GM23338 (cell line): ENCODE data around the gene ZMYND19.

ENCODE experiments used
- CREB1 ChIP-seq: fragments of 250-450 bp; sonication (Bioruptor Pico); IDR thresholded peaks from 2 replicates; pipeline ENCODE4 v1.5.0; 2020; ENCODE audit warnings: low read depth, mild to moderate bottlenecking, moderate library complexity
- CTCF ChIP-seq, 2 experiments: fragments of 200-600 bp in 1 of 2; sonication (generic) in 1 of 2; conservative IDR thresholded peaks; 2 replicates each; pipeline versions ENCODE4 v1.5.1 to v1.6.1; 2016 to 2017; ENCODE audit warnings: antibody characterized with exemption in 2 of 2, low read depth in 2 of 2, mild to moderate bottlenecking in 2 of 2, moderate library complexity in 1 of 2
- ETS1 ChIP-seq: IDR thresholded peaks from 2 replicates; pipeline ENCODE4 v1.6.1; 2016; ENCODE audit warnings: antibody characterized with exemption
- EZH2 ChIP-seq: fragments of 200-600 bp; sonication (generic); IDR thresholded peaks from one replicate; pipeline ENCODE4 v1.8.0; 2017; ENCODE audit warnings: antibody characterized with exemption, mild to moderate bottlenecking, low read depth; ENCODE audit not compliant: unreplicated experiment
- EZH2phosphoT487 ChIP-seq: fragments of 200-600 bp; sonication (generic); IDR thresholded peaks from one replicate; pipeline ENCODE4 v1.8.1; 2018; ENCODE audit warnings: antibody characterized with exemption; ENCODE audit not compliant: unreplicated experiment
- JUNB ChIP-seq: IDR thresholded peaks from one replicate; pipeline ENCODE4 v1.6.1; 2016; ENCODE audit warnings: antibody characterized with exemption; ENCODE audit not compliant: unreplicated experiment
- NANOG ChIP-seq: IDR thresholded peaks from 2 replicates; pipeline ENCODE4 v1.6.1; 2016; ENCODE audit warnings: antibody characterized with exemption, borderline replicate concordance
- POLR2AphosphoS5 ChIP-seq: IDR thresholded peaks from 2 replicates; pipeline ENCODE4 v1.6.1; 2016; ENCODE audit warnings: antibody characterized with exemption, low read depth
- REST ChIP-seq: IDR thresholded peaks from one replicate; pipeline ENCODE4 v1.6.1; 2018; ENCODE audit warnings: antibody characterized with exemption; ENCODE audit not compliant: unreplicated experiment
- ZNF114 ChIP-seq: fragments of 250-450 bp; sonication (Bioruptor Pico); IDR thresholded peaks from 2 replicates; pipeline ENCODE4 v1.5.0; 2020; ENCODE audit warnings: mild to moderate bottlenecking, moderate library complexity
- ZNF331 ChIP-seq: fragments of 250-450 bp; sonication (Bioruptor Pico); IDR thresholded peaks from 2 replicates; pipeline ENCODE4 v1.5.0; 2020; ENCODE audit warnings: low read depth, mild to moderate bottlenecking, moderate library complexity
- ZNF462 ChIP-seq: fragments of 250-450 bp; sonication (Bioruptor Pico); IDR thresholded peaks from 2 replicates; pipeline ENCODE4 v1.5.0; 2020; ENCODE audit warnings: mild to moderate bottlenecking, moderate library complexity

- TF ChIP-seq CTCF (conservative IDR thresholded peaks at IDR 0.05; ENCODE audit: low read depth in 2 of 2): no peak
- no peak for TF ChIP-seq POLR2AphosphoS5
- TF ChIP-seq EZH2: no peak
- no peak for TF ChIP-seq JUNB
- no peak for TF ChIP-seq CREB1 (CRISPR knock-in tag)
- TF ChIP-seq REST: no peak
- no peak for TF ChIP-seq NANOG
- TF ChIP-seq EZH2phosphoT487: no peak
- no peak for TF ChIP-seq ZNF114 (CRISPR knock-in tag)
- TF ChIP-seq ZNF331 (CRISPR knock-in tag): no peak
- no peak for TF ChIP-seq ZNF462 (CRISPR knock-in tag)
- TF ChIP-seq ETS1: no peak
These were observed 36.0 kb downstream of the ZMYND19 start for GRCh38 chr9:137554349-137554748.
